ENCODE measurements around the gene GRIK2.
"Not testable (repeated sequence)": the region's sequence is repeated elsewhere in the genome, so short reads cannot be mapped to it uniquely, and the experiment has no call there.

GRIK2 gene

DNA sequence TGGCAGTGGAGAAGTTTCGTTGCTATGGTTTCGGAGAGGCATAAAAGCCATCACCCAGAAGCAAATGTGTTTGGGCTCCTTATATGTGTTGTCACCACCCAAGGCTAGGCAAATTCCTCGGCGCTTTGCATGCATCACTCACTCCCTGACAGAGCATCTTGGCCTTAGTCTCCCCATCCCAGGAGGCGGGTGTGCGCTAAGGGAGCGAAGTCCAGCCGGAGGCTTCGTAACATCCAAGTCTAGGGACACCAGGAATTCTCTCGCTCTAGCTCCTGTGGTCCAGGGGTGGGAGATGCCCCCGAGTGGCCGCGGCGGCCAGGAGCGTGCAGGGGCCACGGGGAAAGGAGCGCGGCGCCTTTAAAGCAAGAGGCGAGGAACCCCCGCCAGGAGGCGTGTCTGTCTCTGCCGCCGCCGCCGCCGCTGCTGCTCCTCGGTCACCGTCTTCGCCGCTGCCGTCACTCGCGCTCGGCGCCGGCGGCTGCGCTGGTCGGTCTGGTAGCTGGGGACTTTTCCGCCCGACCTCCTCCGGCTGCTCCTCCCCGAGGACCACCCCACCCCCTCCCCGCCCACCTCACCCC is at the start of gene GRIK2:
GRIK2 (plus strand) TSS at position 458 of the 578 bp plus-strand sequence.
- peak in 1 of 2 donors; percentile 31 for DNase-seq

DNA sequence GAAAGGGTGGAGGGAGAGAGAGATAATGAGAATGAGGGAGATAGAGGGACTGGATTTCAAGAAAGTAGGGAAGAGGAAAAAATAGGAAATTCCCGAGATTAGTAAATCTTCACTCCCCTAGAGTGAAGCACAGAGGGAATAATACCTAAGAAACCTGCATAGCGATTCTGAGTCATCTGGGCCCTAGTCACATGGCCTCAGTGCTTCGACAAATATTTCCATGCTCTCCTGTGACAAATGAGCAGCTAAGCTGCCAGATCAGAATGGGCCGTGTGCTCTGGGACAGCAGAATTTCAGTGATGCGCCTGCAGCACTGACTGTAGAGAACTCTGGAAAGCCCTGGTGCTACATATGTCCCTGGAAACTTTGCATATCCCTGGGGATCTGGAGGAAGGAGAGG is 48.6 kb upstream of the GRIK2 start:
- no peak for DNase-seq

DNA sequence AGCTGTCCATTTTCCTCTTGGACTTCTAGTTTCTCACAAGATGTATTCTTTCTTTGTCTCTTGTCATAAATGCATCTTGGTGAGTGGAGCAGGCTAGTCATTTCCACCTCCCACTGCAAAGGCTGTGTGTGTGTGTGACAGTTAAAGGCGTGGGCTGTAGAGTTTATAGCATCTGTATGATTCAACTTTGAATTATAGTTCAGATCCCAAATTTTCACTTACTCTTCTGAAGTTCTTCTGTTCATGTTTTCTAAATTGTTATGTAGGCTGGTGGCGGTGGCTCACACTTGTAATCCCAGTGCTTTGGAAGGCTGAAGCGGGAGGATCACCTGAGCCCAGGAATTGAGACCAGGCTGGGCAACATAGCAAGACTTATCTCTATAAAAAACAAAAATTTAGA is 44.7 kb upstream of the GRIK2 start:
- no peak for DNase-seq

DNA sequence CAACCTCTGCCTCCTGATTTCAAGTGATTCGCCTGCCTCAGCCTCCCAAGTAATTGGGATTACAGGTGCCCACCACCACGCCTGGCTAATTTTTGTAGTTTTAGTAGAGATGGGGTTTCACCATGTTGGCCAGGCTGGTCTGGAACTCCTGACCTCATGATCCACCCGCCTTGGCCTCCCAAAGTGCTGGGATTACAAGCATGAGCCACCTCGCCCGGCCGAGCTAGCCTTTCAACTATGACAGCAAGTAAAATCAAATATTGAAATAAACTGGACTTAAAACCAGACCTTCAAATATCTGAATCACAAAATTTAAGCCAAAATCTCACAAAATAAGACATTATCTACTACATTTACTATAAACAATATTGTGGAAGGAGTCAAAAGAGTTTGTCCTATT is 42.9 kb upstream of the GRIK2 start:
- DNase-seq, result not testable (repeated sequence)

DNA sequence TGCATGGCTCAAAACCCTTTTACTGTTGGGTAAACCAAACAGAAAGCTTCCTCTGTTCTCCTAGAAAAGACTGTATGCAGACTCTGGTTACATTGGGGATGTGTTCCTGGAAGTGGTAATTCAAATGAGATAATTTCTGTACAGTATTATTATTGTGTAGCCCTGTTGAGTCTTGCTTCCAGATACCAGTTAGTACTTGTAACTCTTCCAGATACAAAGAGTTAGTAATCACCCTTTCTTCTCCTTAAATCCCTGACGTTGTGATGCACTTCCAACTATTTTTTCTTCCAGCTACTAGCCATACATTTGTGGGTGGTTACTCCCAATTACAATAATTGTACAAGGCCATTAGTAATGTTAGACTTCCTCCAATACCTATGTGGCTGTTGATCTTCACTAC is 42.3 kb upstream of the GRIK2 start:
- DNase-seq, result no peak

DNA sequence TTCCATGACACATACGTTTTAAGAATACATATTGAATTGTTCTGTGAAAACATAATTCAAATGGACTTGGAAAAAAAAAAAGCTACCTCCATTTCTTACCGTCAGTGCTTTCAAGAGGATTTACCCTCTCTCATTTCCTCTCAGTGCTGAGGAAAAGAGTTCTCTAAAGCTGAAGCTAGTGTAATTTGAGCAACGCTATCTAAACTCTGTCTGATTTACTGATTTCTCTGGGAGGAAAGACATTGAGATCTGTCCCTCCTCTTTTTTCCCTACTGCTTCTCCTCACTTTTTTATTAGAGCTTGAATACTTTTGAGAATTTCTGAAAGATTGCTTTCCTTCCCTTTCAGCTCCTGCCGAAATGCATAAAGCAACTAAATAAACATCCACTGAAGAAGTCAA is 41.2 kb upstream of the GRIK2 start:
- DNase-seq, result no peak

DNA sequence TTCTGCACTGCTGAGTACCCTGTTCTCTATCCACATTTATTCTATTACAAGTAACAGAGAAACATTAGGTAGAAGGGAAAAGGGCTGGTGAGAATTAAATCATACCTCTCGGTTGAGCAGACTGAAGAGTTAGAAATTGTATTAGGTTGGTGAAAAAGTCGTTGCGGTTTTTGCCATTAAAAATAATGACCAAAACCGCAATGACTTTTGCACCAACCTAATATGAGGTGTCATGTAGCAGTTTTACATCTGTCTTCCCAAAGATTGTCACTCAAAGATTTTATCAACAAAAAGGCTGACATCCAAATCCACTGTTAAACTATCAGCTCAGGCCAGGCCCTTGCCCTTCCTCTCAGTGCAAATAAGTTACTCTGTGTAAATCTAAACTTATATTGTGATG is 28.3 kb upstream of the GRIK2 start:
- DNase-seq, result no peak

DNA sequence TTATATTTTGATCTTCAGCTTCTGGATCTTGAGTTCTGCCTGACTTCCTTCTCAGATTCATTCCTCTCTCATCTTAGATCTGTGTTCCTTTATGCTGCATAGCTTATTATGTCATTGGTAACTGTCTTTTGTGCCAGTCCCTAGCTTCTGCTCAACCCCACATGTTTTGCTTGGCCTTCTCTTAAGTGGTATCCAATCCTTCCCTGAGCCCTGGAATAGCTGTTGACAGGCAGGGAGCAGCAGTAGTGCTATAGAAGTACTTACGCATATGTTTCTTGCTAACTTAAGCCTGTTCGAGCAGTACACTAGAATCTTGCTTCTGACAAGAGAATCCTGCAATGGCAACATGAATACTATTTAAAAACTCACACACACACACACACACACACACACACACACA is 13.6 kb upstream of the GRIK2 start:
- no peak for DNase-seq

DNA sequence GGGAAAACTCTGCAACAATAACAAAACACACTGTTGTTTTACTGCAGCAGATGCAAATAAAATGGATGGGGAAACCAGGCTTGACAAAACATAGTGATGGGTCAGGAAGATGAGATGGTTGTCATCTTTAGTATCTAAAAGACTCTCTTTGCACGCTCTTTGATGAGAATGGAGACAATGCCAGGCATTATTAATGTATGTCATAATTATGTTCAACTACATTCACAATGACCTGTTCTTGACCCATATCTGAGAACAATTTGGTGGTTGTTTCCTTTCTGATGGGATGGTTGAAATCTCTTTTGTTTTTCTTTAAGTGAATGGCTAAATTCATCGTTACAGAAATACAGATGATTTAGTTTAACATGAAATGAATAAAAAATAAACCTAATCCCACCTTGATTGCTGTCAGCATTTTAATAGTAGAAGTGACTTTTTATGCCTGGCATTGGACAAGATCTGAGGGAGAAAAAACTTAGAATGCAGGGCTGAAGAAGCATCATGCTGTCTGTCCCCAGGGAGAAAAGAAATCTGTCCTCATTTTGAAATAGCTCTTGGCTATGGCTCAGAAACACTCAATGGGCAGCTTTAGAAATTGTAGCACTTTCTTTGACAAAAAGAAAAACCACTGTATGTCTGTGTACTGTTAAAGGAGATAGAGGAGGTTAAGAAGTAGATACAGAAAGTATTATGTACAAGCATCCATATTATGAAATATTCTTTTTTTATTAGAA is 12.4 kb upstream of the GRIK2 start:
- DNase-seq, result no peak

DNA sequence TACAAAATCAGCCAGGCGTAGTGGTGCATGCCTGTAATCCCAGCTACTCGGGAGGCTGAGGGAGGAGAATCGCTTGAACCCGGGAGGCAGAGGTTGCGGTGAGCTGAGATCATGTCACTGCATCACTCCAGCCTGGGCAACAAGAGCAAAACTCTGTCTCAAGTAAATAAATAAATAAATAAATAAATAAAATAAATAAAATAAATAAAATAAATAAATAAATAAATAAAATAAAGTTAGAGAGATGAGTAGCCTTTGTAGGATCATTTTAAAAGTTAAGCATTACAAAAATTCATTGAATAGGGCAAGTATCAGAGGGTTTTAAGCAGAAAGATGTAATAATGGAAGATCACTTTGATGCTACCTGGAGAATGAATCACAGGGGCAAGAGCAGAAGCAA is 9.8 kb upstream of the GRIK2 start:
- not testable (repeated sequence) for DNase-seq

DNA sequence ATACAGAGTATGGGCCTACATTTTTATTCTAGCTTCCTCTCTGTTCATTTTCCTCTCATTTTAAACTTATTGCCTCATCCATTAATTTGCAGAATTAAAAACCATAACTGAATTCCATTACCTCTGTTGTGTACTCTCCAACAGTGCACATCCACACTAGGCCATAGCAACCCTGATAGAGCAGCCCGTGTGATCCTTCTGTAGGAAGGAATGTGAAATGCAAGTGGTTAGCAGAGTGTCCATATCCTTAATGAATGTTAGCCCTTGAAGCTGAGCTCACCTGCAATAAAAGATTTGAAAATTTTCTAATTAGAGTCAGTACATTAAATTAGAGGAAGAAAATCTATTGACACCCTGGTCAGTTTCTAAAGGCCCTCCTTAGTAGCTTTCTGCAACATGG is 6.5 kb upstream of the GRIK2 start:
- DNase-seq, result no peak

DNA sequence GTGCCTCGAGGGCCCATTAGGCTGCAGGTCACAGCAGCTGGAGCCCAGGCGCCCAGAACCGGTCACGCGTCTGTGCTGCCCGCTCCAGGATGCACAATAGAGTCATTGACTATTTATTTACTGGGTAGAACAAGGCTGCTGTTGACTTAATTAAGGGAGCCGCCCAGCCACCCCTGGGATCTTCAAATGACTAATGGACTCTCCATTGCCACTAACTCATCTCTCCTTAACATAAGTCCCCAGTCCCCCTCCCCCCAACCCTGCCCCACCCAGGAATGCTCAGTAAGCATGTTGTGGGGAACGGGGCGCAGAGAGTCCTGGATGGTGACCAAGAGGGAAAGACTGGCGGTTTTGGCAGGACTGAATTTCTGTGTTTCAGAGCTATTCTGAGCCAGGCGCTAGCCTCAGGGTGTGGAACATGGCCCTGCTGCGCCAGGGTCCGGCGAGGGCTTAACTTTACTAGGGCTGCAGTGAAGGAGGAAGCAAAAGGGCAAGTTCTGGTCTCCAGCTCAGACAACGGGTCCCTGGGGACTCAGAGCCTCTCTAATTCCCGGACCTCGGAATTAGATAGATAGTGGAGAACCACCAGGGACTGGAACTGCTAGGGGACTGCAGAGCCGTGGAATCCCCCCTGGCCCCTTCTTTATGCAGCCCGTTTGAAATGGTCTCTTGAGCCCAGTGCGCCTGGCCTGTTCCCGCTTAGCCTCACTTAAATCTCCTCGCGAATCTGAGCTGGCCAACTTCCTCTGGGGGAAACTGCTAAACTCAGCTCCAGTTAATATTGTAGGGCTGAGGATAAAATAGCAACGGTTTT is 1.5 kb upstream of the GRIK2 start:
- no peak for DNase-seq

DNA sequence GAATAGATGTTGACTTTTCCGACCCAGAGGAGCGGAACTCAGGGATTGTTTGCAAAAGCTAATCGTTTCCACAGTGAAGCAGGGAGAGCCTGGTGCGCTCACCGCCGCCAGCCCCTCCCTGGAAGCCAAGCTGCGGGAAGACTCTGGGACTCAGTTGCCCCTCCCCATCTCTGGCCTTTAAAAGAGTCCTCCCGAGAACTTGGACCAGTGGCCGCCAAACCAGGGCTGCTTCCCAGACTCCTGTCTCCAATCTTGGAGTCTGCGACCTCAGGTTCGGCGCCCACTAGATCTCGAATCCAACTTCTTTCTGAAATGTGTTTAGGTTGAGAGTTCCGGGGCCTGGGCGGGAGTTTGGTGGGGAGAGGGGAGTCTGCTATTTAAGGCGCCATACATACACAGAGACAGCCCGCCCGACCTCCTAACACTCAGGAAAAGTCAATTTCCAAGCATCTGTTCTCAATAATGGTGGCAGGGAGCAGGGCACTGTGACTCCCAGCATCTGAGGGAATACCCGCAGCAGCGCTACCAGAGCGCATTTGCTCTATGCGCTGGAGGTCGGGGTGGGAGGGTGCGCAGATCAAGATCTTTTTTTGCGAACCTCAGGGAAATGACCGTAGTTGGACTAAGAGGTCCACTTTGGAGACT is 800 bp upstream of the GRIK2 start:
- DNase-seq, result no peak

DNA sequence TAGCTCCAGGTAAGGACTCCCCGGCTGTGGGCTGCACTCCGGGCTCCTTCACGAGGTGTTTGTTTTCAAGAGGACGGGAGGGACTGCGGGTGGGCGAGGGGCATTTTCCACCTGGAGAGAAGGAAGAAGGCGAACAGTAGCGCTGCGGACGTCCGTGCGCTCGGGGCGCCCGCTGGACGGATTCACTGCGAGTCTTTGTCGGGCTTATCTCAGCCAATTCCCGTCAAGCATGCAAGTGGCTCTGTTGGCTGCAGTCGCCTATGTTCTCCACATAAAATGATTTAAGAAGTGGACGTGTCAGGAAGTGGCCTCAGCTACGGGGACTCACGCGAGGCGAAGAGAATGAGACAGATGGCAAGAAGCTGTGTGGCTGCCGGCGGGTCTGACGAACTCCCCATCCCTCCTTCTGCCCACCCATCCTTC is 332 bp downstream of the GRIK2 start:
- no peak for DNase-seq

DNA sequence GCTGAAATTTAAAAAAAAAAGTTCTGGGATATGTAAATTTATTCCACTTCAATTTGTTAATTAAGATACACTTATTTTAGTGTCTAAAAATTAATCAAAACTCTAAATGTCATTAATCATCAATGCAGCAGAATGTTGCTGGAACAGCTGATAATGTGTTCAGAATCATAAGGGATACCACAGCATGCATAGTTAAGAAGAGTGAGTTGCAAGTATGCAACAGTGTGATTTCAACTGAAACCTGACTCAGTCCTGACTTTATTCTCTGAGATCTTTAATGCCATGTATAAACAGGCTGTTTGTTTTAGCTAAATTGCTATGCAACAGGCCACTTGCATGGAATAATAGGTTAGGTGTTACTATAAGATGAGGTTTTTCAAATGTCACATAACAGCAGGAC is 1.4 kb downstream of the GRIK2 start:
- no peak for DNase-seq

DNA sequence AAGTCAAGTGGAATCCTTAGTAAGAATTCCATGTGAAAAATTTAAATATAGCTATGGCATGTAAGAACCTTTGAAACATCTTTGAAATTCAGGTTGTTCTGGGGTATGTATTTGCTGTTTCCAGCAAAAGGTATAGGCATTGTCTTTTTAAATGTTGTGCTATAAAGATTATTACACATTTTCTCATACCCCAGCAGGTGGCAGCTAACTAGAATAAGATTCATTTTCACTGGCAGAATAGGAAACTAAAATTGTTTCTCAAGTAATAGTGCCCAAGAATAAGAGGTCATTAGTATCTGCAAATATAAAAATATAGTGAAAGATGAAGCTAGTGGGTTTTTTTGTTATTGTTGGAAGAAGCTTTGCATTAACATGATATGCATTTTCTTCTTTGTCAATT is 1.8 kb downstream of the GRIK2 start:
- no peak for DNase-seq

DNA sequence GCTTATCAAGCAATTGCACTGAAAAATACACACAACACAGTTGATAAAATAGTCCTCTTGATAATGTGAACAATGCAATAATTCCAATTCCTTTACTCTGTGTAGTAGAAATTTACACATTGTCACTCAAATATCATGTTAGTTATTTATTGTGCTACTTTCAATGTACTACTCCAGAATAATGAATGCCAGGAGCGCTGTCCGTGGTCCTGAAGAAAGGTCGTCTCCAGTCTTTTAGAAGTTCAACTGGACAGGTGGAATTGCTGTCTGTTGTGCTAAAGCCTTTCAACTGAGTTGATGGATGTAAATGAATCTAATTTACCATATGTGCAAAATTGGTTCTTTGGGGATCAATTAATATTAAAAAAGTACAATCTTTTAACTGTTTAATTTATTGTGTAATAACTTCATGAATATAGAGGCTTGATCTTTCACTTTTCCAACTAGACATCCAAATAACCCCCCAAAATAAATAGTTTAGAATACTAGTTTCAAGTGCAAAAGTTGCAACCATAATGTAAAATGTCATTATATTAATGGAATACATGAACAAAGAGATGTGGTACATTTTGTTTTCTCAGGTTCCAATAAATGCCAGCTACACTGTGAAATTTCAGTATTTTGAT is 3.2 kb downstream of the GRIK2 start:
- DNase-seq, result peak; percentile 31 to 54

DNA sequence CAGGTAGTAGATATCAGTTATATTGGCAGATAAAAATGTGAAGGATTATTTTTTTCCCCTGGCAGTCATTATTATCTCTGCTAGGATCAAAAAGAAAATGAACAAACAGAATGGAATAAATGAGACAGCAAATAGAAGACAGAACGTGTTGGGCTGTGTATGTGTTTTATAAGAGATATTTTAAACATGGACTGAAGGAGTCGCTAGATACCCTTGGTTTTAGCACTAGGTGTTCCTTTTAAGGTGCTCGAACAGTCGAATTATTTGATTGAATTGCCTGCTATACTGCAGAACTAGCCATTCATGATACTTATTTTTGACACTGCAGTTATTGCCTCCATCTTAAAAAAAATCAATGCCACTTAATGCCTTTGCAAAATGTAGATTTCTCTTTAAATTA is 3.7 kb downstream of the GRIK2 start:
- no peak for DNase-seq

DNA sequence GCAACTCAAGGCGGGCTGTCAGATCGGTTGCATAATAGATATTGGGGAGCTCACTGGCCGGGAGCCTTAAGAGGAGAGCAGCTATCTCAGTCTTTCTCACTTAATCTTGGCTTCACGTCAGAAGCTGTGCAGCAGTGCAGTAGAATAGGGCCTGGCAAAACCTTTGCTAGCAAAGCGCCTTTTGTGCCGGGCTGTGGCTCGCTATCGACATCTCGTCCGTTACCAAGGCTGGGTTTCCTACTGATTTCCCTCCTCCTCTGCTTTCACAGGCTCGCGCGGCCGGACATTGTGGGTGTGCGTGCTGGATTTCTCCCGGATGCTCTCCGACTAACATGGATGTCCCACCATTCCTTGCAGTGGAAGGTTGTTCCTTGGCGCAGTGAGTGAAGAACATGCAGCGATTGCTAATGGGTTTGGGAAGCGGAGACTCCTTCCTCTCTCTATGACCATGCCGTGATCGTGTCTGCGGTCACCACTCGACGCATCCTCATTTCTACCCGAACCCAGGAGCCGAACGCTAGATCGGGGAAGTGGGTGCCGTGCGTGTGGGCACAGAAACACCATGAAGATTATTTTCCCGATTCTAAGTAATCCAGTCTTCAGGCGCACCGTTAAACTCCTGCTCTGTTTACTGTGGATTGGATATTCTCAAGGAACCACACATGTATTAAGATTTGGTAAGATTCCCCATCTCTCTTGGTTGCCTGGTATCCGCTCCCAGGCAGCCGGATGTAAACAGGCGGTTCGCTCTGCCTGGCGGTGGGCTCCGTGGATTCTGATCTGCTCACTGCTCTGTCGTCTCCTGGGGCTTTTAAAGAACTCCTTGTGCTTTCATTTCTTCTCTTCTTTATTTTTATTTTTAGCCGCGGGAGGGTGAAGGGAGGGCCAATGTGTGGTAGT is 5.5 kb downstream of the GRIK2 start:
- no peak for DNase-seq

DNA sequence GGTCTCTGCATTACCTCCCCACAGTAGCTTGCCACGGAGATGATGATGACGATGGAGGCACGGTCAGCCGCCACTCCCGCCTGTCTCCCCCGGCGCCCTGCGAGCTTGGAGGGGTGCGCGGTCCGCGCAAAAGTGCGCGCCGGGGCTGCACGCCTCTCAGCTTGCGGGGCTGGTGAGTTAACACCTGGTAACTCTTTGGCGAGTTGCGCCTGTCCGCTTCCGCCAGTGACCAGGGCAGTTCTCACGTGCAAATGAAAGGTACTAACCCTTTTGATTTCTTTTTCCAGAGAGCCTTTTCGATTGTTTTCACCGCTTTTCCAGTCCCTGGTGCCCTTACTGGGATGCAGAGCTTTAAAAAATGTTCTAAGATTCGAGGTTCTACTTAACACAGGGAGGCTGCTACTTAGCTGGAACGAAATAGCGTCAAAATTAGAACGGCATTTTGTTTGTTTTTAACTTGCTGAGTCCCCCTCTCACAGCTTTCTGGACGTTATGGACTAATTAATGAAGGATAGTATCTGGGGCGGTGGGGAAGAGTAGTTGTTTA is 6.2 kb downstream of the GRIK2 start:
- no peak for DNase-seq

DNA sequence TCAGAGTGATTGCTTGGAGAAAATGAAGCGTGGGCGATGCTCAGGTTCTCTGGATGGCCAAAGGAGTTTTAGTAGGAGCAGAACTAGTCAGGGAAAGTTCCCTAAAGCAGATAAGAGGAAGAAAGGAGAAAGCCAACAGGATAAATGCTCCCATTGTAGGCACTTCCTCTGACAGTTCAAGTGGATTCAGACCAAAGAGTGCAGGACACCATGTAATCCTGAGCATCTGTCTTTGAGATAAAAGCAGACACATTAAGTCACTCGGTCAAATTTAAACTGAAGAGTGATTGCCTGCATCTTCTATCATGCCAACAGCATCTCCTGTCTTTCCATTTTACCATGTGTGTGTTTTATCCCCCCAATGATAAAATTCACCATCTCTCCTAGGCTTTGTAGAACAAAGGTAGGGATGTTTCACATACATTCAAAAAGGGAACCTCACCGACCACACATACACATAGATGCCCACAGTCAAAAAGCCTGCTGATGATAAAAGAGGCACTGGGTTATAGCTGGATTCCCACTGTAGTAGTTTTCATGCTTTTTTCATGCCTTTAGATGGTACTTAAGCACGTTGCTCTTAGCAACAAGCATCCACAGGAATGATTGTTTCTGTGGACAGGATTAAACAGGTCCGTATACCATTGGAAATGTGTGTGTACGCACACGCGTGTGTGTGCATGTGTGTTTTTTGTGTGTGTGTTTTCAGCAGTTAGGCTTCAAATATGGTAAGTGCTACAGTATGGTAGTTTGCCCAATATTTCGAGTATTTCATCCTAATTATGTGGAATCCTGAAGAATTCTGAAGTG is 7.0 kb downstream of the GRIK2 start:
- no peak for DNase-seq

All from stimulated activated CD4-positive, alpha-beta T cell treated with anti-CD3 and anti-CD28 coated beads, Interleukin-2, amount 100 ng/mL, for 24 hours (primary cell).